Measurements from ENCODE around the gene BID. TPM values are rescaled to one million over a fixed set of nuclear protein-coding genes. Genes with fewer than 3 reads are reported as not detected.

BID gene
- 66.7 TPM for total RNA-seq (2021; ENCODE audit: unreplicated experiment)
- 92.6 TPM for polyA plus RNA-seq (2012; ENCODE audit: insufficient read length)
- percentile 62 among the genes with signal in this experiment for Bru-seq, nascent RNA
- percentile 69 among the genes with signal in this experiment for BruChase-seq, experiment 1, labeled RNA remaining after a 2-hour chase
- BruChase-seq, experiment 2, labeled RNA remaining after a 6-hour chase, result percentile 71 among the genes with signal in this experiment
- long read RNA-seq, transcript BID-207 (3 exons, 2,429 nt), result minor isoform, 5 of 154 reads
- long read RNA-seq, transcript BID-204 (5 exons, 2,129 nt), result minor isoform, 8 of 154 reads
- long read RNA-seq, transcript BID-203 (4 exons, 1,879 nt), result minor isoform, 6 of 154 reads
- long read RNA-seq, transcript BID-215 (6 exons, 2,199 nt), result major isoform, 92 of 154 reads
- long read RNA-seq, partial matches to known transcripts, result 21 of 154 reads
- long read RNA-seq, other reads (novel, unspliced or antisense), result 19 of 154 reads

DNA sequence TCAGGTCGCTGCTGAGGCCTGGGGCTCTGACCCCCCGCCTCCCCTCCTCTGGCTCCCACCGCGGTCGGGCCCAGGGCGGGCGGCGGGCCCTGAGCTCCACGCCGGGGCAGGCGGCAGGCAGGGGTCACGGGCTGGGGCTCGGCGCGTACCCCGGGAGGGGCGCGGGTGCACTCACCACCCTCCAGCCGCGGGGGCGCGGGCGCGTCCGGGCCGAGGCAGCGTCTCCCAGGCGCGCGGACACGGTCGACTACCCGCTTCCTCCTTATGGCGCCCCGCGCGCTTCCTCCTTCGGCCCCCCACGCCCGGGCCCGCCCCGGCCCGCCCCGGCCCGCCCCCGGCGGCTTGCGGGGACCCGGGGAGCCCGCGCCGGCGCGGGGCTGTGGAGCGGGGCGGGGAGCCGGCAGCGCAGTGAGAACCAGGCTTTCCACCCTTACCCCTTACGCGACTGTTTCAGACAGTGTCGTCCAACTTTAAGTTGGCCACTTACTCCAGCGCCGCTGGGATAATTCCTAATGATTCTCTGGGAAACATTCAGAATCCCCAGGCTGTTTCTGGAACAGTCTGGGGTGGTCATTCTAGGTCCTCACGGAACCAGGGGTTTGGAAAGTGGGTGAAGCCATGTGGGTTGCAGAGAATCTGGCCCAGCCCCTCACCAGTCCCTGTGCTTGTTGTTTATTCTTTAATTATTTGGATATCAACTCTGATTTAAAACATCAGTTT, at the start of gene BID:
BID (minus strand) TSS at position 264 of the 720 bp plus-strand sequence. CDS start 24,353 bp downstream, outside the sequence.
- CTCF ChIA-PET, result no interaction called here
- in situ Hi-C loops (cut with HindIII; ENCODE audit: low pct_unique_long_range_greater_than_20kb, low sequenced_read_pairs) (no loop called here), intact Hi-C loops (cut with micrococcal nuclease; ENCODE audit: unreplicated experiment) (no loop called here)
- DNase-seq (ENCODE audit: low read depth, low spot score), result no peak
- H3K9me3 ChIP-seq (ENCODE audit: control insufficient read depth, insufficient read depth, low read depth, low read length), result no peaks in the 10 kb centered on the region
- peak within 1 kb of the TSS; percentile 75 for H3K27ac ChIP-seq (ENCODE audit: low read length)
- no peaks in the 10 kb centered on the region for H3K27me3 ChIP-seq (ENCODE audit: control insufficient read depth, insufficient read depth, low read length)
- H3K4me3 ChIP-seq (ENCODE audit: low read depth in 2 of 2, low read length in 2 of 2), result peak within 1 kb of the TSS; percentile 60 to 66
- POLR2A ChIA-PET, result no interaction called here
- H3K4me1 ChIP-seq (ENCODE audit: control insufficient read depth, insufficient read depth, low read length), result peaks cover 31% of the 10 kb centered on the region
- ATAC-seq, result peak; percentile 72
- TF ChIP-seq TCF7L2 (IDR thresholded peaks at IDR 0.05; ENCODE audit: low read depth, low read length) (no peak), SIN3A (IDR thresholded peaks at IDR 0.05; ENCODE audit: borderline replicate concordance, insufficient read depth, low read depth, low read length) (no peak), POLR2AphosphoS5 (IDR thresholded peaks at IDR 0.05; ENCODE audit: low read depth, low read length) (no peak)
- TF ChIP-seq, protein P1, sequence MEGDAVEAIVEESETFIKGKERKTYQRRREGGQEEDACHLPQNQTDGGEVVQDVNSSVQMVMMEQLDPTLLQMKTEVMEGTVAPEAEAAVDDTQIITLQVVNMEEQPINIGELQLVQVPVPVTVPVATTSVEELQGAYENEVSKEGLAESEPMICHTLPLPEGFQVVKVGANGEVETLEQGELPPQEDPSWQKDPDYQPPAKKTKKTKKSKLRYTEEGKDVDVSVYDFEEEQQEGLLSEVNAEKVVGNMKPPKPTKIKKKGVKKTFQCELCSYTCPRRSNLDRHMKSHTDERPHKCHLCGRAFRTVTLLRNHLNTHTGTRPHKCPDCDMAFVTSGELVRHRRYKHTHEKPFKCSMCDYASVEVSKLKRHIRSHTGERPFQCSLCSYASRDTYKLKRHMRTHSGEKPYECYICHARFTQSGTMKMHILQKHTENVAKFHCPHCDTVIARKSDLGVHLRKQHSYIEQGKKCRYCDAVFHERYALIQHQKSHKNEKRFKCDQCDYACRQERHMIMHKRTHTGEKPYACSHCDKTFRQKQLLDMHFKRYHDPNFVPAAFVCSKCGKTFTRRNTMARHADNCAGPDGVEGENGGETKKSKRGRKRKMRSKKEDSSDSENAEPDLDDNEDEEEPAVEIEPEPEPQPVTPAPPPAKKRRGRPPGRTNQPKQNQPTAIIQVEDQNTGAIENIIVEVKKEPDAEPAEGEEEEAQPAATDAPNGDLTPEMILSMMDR (IDR thresholded peaks at IDR 0.05), result no peak
- TF ChIP-seq, protein P2, sequence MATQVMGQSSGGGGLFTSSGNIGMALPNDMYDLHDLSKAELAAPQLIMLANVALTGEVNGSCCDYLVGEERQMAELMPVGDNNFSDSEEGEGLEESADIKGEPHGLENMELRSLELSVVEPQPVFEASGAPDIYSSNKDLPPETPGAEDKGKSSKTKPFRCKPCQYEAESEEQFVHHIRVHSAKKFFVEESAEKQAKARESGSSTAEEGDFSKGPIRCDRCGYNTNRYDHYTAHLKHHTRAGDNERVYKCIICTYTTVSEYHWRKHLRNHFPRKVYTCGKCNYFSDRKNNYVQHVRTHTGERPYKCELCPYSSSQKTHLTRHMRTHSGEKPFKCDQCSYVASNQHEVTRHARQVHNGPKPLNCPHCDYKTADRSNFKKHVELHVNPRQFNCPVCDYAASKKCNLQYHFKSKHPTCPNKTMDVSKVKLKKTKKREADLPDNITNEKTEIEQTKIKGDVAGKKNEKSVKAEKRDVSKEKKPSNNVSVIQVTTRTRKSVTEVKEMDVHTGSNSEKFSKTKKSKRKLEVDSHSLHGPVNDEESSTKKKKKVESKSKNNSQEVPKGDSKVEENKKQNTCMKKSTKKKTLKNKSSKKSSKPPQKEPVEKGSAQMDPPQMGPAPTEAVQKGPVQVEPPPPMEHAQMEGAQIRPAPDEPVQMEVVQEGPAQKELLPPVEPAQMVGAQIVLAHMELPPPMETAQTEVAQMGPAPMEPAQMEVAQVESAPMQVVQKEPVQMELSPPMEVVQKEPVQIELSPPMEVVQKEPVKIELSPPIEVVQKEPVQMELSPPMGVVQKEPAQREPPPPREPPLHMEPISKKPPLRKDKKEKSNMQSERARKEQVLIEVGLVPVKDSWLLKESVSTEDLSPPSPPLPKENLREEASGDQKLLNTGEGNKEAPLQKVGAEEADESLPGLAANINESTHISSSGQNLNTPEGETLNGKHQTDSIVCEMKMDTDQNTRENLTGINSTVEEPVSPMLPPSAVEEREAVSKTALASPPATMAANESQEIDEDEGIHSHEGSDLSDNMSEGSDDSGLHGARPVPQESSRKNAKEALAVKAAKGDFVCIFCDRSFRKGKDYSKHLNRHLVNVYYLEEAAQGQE (IDR thresholded peaks at IDR 0.05; ENCODE audit: insufficient read depth in 1 of 2, low read depth in 2 of 2, low read length in 1 of 2), result no peak
- no peaks in the 10 kb centered on the region for H3K36me3 ChIP-seq (ENCODE audit: control insufficient read depth, insufficient read depth, low read length)
- no TSS peak for BruUV-seq (replicated peaks)

DNA sequence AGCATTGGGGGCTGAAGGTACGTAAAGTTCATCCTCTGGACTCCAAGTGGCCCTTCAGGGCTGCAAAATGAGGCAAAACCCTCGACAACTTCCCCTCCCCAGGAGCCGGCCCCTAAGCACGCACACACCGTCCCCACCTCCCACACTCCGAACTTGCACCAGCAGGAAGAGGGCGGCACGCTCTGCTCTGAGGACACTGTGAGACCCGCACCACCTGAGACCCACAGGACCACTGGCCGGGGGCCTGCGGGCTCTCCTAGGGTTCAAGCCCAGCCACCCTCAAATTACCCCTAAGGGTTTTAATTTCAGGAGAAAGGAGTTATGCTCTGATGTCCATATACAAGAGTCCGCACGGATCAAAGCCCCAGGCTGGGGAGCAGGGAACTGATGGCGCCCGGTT, 49.7 kb upstream of the BID start:
- intact Hi-C loops (cut with micrococcal nuclease; ENCODE audit: unreplicated experiment) (no loop called here), in situ Hi-C loops (cut with HindIII; ENCODE audit: low pct_unique_long_range_greater_than_20kb, low sequenced_read_pairs) (no loop called here)
- BruUV-seq (replicated peaks), result no TSS peak
- no peaks in the 10 kb centered on the region for H3K9me3 ChIP-seq (ENCODE audit: control insufficient read depth, insufficient read depth, low read depth, low read length)
- H3K27me3 ChIP-seq (ENCODE audit: control insufficient read depth, insufficient read depth, low read length), result no peaks in the 10 kb centered on the region
- DNase-seq (ENCODE audit: low read depth, low spot score) (no peak), ATAC-seq (no peak)
- no peaks in the 10 kb centered on the region for H3K4me1 ChIP-seq (ENCODE audit: control insufficient read depth, insufficient read depth, low read length)
- no peak overlapping the region for H3K27ac ChIP-seq (ENCODE audit: low read length)
- ChIA-PET CTCF (no interaction called here), POLR2A (no interaction called here)
- no peaks in the 10 kb centered on the region for H3K36me3 ChIP-seq (ENCODE audit: control insufficient read depth, insufficient read depth, low read length)
- TF ChIP-seq POLR2AphosphoS5 (IDR thresholded peaks at IDR 0.05; ENCODE audit: low read depth, low read length) (no peak), SIN3A (IDR thresholded peaks at IDR 0.05; ENCODE audit: borderline replicate concordance, insufficient read depth, low read depth, low read length) (no peak)
- TF ChIP-seq, protein P2 (IDR thresholded peaks at IDR 0.05; ENCODE audit: insufficient read depth in 1 of 2, low read depth in 2 of 2, low read length in 1 of 2), result no peak
- no peak overlapping the region for H3K4me3 ChIP-seq (ENCODE audit: low read depth in 2 of 2, low read length in 2 of 2)
